Tibial nerve (tissue), 4 donors: Measurements from ENCODE around the gene TMTC1. TPM values are rescaled to one million over a fixed set of nuclear protein-coding genes. Genes with fewer than 3 reads are reported as not detected.

Experiments used
- DNase-seq, 2 donors: peaks; one replicate each; pipeline ENCODE4 v3.0.0-alpha.2; 2019; ENCODE audit warnings: low spot score in 2 of 2
- H3K27ac ChIP-seq, 4 donors: fragments of 200-600 bp; sonication (generic) in 3 of 4; one replicate each; pipeline ENCODE4 v1.5.1; 2017 to 2019; ENCODE audit warnings: mild to moderate bottlenecking in 1 of 4
- H3K27me3 ChIP-seq, 2 donors: fragments of 200-600 bp; sonication (generic) in 1 of 2; one replicate each; pipeline versions ENCODE4 v1.5.1 to v1.6.0; 2017 to 2019
- H3K36me3 ChIP-seq, 3 donors: fragments of 200-600 bp; sonication (generic); one replicate each; pipeline ENCODE4 v1.5.1; 2018 to 2019
- H3K4me1 ChIP-seq, 4 donors: fragments of 200-600 bp; sonication (generic) in 3 of 4; one replicate each; pipeline ENCODE4 v1.5.1; 2017 to 2019
- H3K4me3 ChIP-seq, 4 donors: fragments of 200-600 bp; sonication (generic) in 3 of 4; one replicate each; pipeline ENCODE4 v1.5.1; 2017 to 2019; ENCODE audit warnings: mild to moderate bottlenecking in 1 of 4, moderate library complexity in 1 of 4
- H3K9me3 ChIP-seq, 4 donors: fragments of 200-600 bp; sonication (generic) in 3 of 4; one replicate each; pipeline ENCODE4 v1.5.1; 2017 to 2019
- EP300 ChIP-seq, 2 donors: sonication (generic); formaldehyde crosslinking; IDR thresholded peaks; one replicate each; pipeline ENCODE4 v1.6.1; 2017; ENCODE audit warnings: antibody characterized with exemption in 2 of 2, mild to moderate bottlenecking in 1 of 2
- POLR2A ChIP-seq, 2 donors: fragments of 450-650 bp; IDR thresholded peaks; one replicate each; pipeline ENCODE4 v1.6.1; 2017; ENCODE audit warnings: antibody characterized with exemption in 2 of 2, mild to moderate bottlenecking in 2 of 2, moderate library complexity in 2 of 2
- WGBS, 2 donors: methylation state at CpG; one replicate each; pipeline ENCODE4 v1.1.5; 2018; 5-methylcytosine and 5-hydroxymethylcytosine counted together
- total RNA-seq, 4 donors: library from RNA; depleted of rRNA; stranded (reverse); fragments of >200 nt; gene quantifications; one replicate each; pipeline ENCODE4 v1.1.0, GENCODE V29; 2016
- TF ChIP-seq, protein P1 (sequence below), 5 experiments: fragments of 200-600 bp in 3 of 5; fragments of 450-650 bp in 2 of 5; sonication (generic) in 3 of 5; IDR thresholded peaks; one replicate each; pipeline ENCODE4 v1.5.1; 2016 to 2019; ENCODE audit warnings: antibody characterized with exemption in 5 of 5, mild to moderate bottlenecking in 3 of 5, moderate library complexity in 2 of 5

TMTC1 gene
- total RNA-seq, 4 donors from 2014 or later = 111 to 207 (median 144) TPM

DNA sequence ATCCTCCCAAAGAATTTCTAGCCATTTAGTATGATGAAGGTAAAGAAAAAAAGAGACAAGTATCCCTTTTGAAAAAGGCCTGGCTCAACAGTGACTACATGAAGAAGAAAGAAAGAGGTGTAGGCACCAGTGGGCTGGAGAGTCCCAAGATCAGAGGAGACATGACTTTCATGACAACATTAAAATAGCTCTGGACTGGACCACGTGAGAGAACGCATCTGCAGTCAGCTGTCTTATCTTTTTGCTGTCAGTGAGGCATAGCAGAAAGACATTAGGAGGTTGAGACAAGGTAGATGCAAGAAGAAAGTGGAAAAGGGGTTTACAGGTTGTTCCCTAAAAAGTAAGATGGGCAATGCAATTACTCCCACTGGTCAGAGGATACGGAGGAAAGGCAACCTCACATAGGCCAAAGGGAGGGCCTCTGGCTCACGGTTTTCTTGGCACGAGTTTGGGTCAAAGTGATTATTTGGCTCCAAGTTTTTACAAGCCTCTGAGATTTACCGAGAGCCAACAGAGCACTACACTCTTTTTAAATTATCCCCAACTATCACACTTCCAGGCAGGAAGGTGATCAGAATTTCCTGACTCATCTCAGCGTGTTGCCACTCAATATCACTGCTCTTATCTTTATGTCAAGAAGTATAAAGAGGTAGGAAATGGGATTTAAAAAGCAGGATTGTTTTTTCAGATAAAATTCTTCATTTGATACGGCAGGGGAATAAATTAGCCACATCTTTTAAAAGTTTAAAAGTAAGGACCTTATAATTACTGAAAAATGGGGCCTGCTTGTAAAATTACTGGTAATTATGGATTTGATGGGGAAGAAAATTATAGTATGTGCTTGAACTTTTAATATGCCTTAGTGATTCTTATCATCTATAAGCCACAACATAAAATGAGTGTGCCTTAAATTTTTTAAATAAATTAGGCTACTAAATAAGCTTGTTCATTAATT, 29.2 kb downstream of the TMTC1 start:
- DNase-seq = no peak
- 60 to 69% methylated on average over 8 of the region's 8 CpGs for WGBS, 2 donors
- no peaks in the 10 kb centered on the region for H3K9me3 ChIP-seq
- H3K27me3 ChIP-seq = no peaks in the 10 kb centered on the region
- TF ChIP-seq POLR2A (IDR thresholded peaks at IDR 0.05) = no peak
- TF ChIP-seq, protein P1, sequence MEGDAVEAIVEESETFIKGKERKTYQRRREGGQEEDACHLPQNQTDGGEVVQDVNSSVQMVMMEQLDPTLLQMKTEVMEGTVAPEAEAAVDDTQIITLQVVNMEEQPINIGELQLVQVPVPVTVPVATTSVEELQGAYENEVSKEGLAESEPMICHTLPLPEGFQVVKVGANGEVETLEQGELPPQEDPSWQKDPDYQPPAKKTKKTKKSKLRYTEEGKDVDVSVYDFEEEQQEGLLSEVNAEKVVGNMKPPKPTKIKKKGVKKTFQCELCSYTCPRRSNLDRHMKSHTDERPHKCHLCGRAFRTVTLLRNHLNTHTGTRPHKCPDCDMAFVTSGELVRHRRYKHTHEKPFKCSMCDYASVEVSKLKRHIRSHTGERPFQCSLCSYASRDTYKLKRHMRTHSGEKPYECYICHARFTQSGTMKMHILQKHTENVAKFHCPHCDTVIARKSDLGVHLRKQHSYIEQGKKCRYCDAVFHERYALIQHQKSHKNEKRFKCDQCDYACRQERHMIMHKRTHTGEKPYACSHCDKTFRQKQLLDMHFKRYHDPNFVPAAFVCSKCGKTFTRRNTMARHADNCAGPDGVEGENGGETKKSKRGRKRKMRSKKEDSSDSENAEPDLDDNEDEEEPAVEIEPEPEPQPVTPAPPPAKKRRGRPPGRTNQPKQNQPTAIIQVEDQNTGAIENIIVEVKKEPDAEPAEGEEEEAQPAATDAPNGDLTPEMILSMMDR (IDR thresholded peaks at IDR 0.05) = no peak
- no peak for TF ChIP-seq EP300 (IDR thresholded peaks at IDR 0.05)
- no peaks in the 10 kb centered on the region for H3K4me1 ChIP-seq
- H3K36me3 ChIP-seq = peaks cover 0 to 35% (median 2%) of the 10 kb centered on the region in 3 donors
- no peak overlapping the region for H3K4me3 ChIP-seq
- H3K27ac ChIP-seq = no peak overlapping the region

DNA sequence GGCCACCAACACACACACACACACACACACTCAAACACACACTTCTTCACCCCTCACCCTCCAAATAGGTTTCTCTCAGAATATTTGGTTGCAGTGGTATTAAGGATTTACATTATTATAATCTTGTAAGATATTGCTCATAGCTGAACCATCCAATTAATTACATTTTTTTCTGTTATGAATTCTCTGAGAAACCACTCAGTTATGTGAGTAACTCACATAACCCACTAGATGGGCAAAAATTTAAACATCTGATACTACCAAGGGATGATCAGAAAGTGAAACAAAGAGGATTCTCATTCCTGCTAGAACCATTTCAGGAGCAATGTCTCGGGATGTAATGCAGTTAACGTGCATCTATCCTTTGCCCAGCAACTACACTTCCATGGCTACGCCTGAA, 31.6 kb downstream of the TMTC1 start:
- Histone ChIP-seq H3K36me3 (peaks cover 0 to 29% (median 2%) of the 10 kb centered on the region in 3 donors), H3K9me3 (no peaks in the 10 kb centered on the region), H3K27ac (no peak overlapping the region), H3K4me1 (no peaks in the 10 kb centered on the region), H3K27me3 (no peaks in the 10 kb centered on the region), H3K4me3 (no peak overlapping the region)
- 89 to 90% methylated on average over 3 of the region's 3 CpGs for WGBS, 2 donors
- DNase-seq = no peak
- TF ChIP-seq POLR2A (IDR thresholded peaks at IDR 0.05) = no peak

DNA sequence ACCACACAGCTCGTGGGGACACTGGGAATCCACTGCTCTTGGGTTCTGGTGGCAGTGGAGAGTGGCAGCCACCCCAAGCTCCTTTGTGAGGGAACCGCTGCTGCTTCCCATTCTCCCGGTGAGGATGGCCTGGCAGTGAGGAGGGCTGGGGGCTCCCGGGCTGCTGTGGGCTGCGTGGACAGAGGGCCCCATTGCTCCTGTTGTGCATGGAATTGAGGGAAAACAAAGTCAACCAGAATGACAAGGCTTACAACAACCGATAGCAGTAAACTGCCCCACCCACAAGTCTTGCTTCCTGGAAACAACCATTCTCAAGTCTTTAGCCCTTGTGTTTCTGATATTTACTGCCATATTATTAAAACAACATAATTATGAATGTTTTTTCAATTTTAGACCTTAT, 32.1 kb downstream of the TMTC1 start:
- DNase-seq = no peak
- 75 to 77% methylated on average over 5 to 6 of the region's 6 CpGs for WGBS, 2 donors
- Histone ChIP-seq H3K9me3 (no peaks in the 10 kb centered on the region), H3K4me3 (no peak overlapping the region), H3K27me3 (no peaks in the 10 kb centered on the region), H3K4me1 (no peaks in the 10 kb centered on the region), H3K27ac (no peak overlapping the region), H3K36me3 (peaks cover 0 to 29% (median 2%) of the 10 kb centered on the region in 3 donors)
- no peak for TF ChIP-seq POLR2A (IDR thresholded peaks at IDR 0.05)
- no peak for TF ChIP-seq EP300 (IDR thresholded peaks at IDR 0.05)
- TF ChIP-seq, protein P1 (IDR thresholded peaks at IDR 0.05) = no peak

DNA sequence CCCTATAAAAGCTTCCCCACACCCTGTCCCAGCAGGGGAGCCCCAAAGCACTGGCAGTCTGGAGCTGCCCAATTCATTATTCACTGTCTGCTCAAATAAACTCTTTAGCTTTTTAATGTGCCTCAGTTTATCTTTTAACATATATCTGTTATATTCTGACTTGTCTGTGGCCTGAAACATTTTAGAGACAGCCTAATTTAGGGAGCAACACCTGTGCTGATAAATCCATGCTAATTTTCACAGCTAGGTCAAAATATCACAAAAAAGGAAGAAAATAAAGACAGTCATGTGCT, 32.9 kb downstream of the TMTC1 start:
- DNase-seq = no peak
- TF ChIP-seq, protein P1 (IDR thresholded peaks at IDR 0.05) = no peak
- TF ChIP-seq POLR2A (IDR thresholded peaks at IDR 0.05) (no peak), EP300 (IDR thresholded peaks at IDR 0.05) (no peak)
- no peak overlapping the region for H3K4me3 ChIP-seq
- H3K27ac ChIP-seq = no peak overlapping the region
- no peaks in the 10 kb centered on the region for H3K4me1 ChIP-seq
- H3K9me3 ChIP-seq = no peaks in the 10 kb centered on the region
- no peaks in the 10 kb centered on the region for H3K27me3 ChIP-seq
- H3K36me3 ChIP-seq = peaks cover 0 to 29% (median 2%) of the 10 kb centered on the region in 3 donors

DNA sequence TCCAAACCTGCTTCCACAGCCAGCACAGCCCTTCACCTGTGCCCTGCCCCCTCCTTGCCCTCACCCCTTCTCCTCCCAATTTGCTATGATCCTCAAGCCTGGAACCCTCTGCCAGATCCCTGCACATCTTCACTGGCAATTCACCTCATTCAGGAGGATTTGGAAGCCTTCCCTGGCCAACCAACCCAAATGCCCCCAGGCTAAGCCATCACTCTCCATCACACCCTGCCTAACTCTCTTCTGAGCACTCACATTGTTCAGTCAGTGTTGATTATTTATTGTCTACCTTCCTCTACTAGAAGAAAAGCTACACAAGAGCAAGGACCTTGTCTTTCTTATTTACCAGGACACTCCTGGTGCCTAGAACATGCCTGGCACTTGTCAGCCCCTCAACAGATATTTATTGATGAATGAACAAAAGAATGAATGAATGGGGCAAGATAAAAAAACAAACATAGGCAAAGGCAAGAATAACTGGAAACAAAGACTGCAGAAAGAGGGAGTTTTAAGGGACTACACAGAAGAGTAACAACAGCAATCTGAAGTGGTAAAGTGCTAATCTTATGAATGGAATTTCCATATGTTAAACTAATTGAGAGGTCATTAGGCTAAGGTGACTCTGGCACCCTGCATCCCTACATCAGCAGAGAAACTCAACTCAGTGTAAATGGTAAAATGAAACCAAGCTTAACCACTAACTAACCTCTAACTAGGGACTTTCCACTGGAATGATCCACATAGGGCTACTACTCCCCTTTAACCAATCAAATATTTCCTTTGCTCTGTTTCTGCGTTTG, 33.4 kb downstream of the TMTC1 start:
- TF ChIP-seq POLR2A (IDR thresholded peaks at IDR 0.05) (no peak), EP300 (IDR thresholded peaks at IDR 0.05) (no peak)
- TF ChIP-seq, protein P1 (IDR thresholded peaks at IDR 0.05) = no peak
- H3K4me3 ChIP-seq = no peak overlapping the region
- peaks cover 0 to 29% (median 2%) of the 10 kb centered on the region in 3 donors for H3K36me3 ChIP-seq
- no peaks in the 10 kb centered on the region for H3K27me3 ChIP-seq
- DNase-seq = no peak
- no peak overlapping the region for H3K27ac ChIP-seq
- no peaks in the 10 kb centered on the region for H3K9me3 ChIP-seq
- H3K4me1 ChIP-seq = no peaks in the 10 kb centered on the region
- WGBS, 2 donors = 48 to 59% methylated on average over 1 of the region's 1 CpG
